GM12873 (cell line): ENCODE data around the gene INPP4B.

Source experiments
- TF ChIP-seq, protein P1 (sequence below): IDR thresholded peaks from 2 replicates; pipeline ENCODE4 v1.5.1; 2012; ENCODE audit warnings: low read depth, mild to moderate bottlenecking, moderate library complexity, low read length, control low read depth; ENCODE audit not compliant: insufficient read depth; ENCODE audit errors: missing control alignments

INPP4B gene

GRCh38 chr4:142021181-142021580 lies 824.9 kb downstream of the INPP4B start:
- TF ChIP-seq, protein P1, sequence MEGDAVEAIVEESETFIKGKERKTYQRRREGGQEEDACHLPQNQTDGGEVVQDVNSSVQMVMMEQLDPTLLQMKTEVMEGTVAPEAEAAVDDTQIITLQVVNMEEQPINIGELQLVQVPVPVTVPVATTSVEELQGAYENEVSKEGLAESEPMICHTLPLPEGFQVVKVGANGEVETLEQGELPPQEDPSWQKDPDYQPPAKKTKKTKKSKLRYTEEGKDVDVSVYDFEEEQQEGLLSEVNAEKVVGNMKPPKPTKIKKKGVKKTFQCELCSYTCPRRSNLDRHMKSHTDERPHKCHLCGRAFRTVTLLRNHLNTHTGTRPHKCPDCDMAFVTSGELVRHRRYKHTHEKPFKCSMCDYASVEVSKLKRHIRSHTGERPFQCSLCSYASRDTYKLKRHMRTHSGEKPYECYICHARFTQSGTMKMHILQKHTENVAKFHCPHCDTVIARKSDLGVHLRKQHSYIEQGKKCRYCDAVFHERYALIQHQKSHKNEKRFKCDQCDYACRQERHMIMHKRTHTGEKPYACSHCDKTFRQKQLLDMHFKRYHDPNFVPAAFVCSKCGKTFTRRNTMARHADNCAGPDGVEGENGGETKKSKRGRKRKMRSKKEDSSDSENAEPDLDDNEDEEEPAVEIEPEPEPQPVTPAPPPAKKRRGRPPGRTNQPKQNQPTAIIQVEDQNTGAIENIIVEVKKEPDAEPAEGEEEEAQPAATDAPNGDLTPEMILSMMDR = no peak

GRCh38 chr4:142016031-142016430 lies 830.1 kb downstream of the INPP4B start:
- TF ChIP-seq, protein P1 = no peak

DNA sequence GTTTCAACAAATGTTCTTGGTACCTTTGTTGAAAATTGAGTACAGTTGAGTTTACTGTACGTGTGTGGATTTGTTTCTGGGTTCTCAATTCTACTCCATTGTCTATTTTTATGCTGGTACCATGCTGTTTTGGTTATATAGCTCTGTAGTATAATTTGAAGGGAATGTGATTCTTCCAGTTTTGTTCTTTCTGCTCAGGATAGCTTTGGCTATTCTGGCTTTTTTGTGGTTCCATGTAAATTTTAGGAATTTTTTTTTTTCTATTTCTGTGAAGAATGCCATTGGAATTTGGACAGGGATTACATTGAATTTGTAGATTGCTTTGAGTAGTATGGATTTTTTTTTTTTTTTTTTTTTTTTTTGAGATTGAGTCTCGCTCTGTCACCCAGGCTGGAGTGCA lies 836.4 kb downstream of the INPP4B start:
- TF ChIP-seq, protein P1 = no peak

- TF ChIP-seq, protein P1 = no peak
Measured at GRCh38 chr4:142005519-142005918, 840.6 kb downstream of the INPP4B start.

GRCh38 chr4:141999446-142000143 lies 846.5 kb downstream of the INPP4B start:
- TF ChIP-seq, protein P1 = no peak

- TF ChIP-seq, protein P1 = no peak
Measured at GRCh38 chr4:141995056-141995455, 851.0 kb downstream of the INPP4B start.

DNA sequence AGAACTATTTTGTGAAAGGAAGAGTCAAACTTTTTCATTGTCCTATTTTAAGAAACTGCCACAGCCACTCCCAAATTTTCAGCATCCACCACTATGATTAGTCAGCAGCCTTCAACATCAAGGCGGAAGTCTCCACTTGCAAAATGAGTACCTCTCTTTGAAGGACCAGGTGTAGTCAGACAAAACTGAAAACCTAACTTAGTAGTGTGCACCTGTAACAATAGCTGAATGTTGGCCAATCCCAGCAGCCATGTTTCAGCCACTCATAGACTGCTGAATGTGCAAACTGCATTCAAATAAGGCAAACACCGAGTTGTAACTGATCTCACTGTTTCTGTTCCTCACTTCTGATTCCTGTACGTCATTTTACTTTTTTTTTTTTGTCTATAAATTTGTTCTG lies 868.7 kb downstream of the INPP4B start:
- TF ChIP-seq, protein P1 = no peak
